GM18511 (cell line): Measurements from ENCODE around the gene ABCG8.
"Not testable (repeated sequence)": the region's sequence is repeated elsewhere in the genome, so short reads cannot be mapped to it uniquely, and the experiment has no call there.

Experiments
- ATAC-seq: cut with Tn5 transposase; IDR thresholded peaks from one replicate; pipeline ENCODE4 v1.9.1; 2021; ENCODE audit warnings: mild to moderate bottlenecking, moderate library complexity; ENCODE audit not compliant: unreplicated experiment

ABCG8 gene

GRCh38 chr2:43906448-43907109, 67.8 kb downstream of the ABCG8 start:
- no peak for ATAC-seq

- not testable (repeated sequence) for ATAC-seq
Observed at GRCh38 chr2:43911136-43911790, 72.5 kb downstream of the ABCG8 start.

GRCh38 chr2:43924463-43924862, 85.7 kb downstream of the ABCG8 start:
- ATAC-seq, result no peak

GRCh38 chr2:43925431-43925830, 86.7 kb downstream of the ABCG8 start:
- ATAC-seq, result no peak

GRCh38 chr2:43927442-43927841, 88.7 kb downstream of the ABCG8 start:
- no peak for ATAC-seq

GRCh38 chr2:43931293-43931692, 92.5 kb downstream of the ABCG8 start:
- no peak for ATAC-seq
